SH-SY5Y (cell line): ENCODE measurements around the gene ASCC2.

Experiments used
- GATA2 ChIP-seq: IDR thresholded peaks from 2 replicates; pipeline ENCODE4 v1.6.1; 2011; ENCODE audit warnings: mild to moderate bottlenecking, low read depth, low read length
- GATA3 ChIP-seq: IDR thresholded peaks from 2 replicates; pipeline ENCODE4 v1.6.1; 2011; ENCODE audit warnings: low read depth, mild to moderate bottlenecking, low read length, moderate library complexity

GRCh38 chr22:29762263-29762662 lies 75.8 kb downstream of the ASCC2 start:
- no peak for TF ChIP-seq GATA2
- no peak for TF ChIP-seq GATA3
